Esophagus muscularis mucosa (tissue), 3 donors: ENCODE measurements around the gene SUSD6.

Experiments
- POLR2AphosphoS5 ChIP-seq, 2 donors: sonication (generic); formaldehyde crosslinking; IDR thresholded peaks; one replicate each; pipeline ENCODE4 v1.6.1; 2017; ENCODE audit warnings: antibody characterized with exemption in 2 of 2
- TF ChIP-seq, protein P1 (sequence below), 3 experiments: fragments of 200-600 bp in 2 of 3; fragments of 450-650 bp in 1 of 3; sonication (generic) in 2 of 3; IDR thresholded peaks; one replicate each; pipeline ENCODE4 v1.5.1; 2017 to 2019; ENCODE audit warnings: antibody characterized with exemption in 3 of 3, mild to moderate bottlenecking in 2 of 3, moderate library complexity in 1 of 3

DNA sequence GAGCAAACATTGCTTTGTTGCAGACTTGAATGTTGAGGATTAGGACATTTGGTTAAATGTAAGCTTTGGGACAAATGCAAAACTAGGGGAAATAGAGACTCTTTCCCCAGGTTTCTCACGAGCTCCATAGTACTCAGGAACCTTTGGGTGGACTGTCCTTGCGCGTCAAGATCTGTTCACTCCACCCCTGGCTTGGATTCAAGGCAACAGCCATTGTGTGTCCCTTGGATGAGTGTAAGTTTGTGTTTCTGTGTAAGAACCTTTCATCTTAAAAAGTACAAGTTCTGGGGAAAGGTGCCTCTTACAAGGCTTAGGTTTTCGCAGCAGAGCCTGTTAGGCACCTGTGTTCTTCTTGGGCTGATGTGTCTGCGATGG is 3.7 kb downstream of the SUSD6 start:
- TF ChIP-seq, protein P1, sequence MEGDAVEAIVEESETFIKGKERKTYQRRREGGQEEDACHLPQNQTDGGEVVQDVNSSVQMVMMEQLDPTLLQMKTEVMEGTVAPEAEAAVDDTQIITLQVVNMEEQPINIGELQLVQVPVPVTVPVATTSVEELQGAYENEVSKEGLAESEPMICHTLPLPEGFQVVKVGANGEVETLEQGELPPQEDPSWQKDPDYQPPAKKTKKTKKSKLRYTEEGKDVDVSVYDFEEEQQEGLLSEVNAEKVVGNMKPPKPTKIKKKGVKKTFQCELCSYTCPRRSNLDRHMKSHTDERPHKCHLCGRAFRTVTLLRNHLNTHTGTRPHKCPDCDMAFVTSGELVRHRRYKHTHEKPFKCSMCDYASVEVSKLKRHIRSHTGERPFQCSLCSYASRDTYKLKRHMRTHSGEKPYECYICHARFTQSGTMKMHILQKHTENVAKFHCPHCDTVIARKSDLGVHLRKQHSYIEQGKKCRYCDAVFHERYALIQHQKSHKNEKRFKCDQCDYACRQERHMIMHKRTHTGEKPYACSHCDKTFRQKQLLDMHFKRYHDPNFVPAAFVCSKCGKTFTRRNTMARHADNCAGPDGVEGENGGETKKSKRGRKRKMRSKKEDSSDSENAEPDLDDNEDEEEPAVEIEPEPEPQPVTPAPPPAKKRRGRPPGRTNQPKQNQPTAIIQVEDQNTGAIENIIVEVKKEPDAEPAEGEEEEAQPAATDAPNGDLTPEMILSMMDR (IDR thresholded peaks at IDR 0.05) = no peak
- no peak for TF ChIP-seq POLR2AphosphoS5 (IDR thresholded peaks at IDR 0.05)
